Measurements from ENCODE around the gene TSPO.

Gene TSPO

DNA sequence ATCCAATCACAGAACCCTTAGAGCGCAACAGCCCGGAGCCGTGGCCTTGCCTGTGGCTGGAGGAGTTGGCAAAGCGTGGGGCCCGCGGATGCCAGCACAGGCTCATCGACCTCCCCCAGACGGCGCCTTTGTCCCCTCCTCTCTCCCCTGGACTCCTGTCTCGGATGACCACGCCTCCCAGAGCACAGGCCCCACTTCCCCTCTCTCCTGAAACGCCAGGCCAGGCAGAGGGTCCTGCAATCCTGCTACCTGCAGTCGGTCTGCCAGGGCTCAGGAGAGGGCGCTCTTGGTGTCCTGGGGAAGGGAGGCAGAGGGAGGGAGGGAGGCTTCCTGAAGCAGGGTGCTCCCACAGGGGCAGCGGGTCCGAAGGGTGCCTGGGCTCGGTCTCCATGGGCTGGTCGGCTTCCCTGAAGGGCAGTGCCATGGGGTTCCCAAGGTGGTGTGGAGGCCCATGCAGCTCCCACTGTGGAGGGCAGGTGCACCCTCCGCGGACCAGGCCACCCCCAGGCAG, 52.2 kb downstream of the TSPO start:
- no peak for DNase-seq

DNA sequence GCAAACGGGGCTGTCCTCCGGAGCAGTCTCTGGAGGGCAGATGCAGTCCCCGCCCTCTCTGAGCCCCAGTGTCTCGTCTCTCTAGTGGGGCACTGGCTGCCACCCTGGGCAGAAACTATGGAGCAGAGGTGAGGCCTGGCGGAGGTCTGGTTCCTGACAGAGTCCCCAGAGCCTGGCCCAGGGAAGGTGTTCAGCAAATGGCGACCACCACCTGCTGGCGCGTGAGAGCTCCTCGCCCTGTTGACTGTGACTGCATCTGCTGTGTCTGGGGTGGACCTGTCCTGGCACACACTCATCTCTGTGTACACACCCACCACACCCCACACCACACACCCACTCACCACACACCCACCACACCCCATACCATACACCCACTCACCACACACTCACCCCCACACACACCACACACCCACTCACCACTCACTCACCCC, 53.9 kb downstream of the TSPO start:
- DNase-seq = no peak

DNA sequence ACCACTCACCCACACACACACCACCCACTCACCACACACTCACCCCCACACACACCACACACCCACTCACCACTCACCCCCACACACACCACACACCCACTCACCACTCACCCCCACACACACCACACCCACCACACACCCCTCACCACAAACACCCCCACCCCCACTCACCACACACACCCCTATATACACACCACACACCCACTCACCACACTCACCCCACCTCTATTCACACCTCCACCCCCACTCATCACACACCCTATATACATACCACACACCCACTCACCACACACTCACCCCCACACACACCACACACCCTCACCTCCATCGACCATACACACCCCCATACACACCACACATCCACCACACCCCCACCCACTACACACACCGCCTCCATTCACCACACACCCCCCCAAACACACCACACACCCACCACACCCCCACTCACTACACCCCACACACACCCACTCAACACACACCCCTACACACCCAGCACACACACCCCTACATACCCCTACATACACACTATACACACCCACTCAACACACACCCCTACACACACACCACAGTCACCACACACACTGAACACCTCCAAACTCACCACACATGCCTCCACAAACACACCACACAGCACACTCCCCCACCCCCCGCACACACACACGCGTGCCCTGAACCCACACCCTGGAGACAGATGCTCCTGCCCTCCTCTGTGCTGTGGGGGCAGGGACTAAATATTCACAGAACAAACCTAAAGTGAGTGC, 54.6 kb downstream of the TSPO start:
- no peak for DNase-seq

DNA sequence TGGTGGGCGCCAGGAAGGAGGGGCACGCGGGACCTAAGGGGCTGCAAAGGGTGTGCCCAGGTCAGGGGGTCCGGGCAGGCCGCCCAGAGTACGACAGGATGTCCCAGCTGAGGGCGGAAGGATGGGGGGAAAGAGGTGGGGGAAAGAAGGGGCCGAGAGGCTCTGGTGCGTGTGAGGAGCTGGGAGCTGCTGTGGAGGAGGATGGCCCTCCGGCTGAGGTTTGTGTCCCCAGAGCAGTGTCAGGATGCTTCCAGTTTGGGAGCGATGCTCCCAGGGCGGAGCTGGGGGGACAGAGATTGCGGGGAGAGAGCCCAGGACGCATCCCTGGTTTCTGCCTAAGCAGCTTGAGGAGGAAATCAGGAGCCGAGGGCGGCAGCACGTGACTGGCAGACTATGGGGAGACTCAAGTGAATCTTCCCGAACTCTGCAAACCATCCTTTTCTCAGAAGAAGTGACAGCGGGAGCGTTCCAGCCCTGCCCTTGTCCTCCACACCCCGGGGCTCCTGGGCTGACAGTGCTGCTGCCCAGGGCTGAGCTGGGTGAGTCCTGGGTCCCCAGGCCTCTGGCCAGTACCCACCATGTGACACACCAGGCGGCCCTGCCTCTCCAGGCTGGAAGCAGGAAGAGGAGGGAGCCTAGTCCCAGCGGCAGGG, 55.3 kb downstream of the TSPO start:
- no peak for DNase-seq

- no peak for DNase-seq
Measured at GRCh38 chr22:43207386-43207785, 56.0 kb downstream of the TSPO start.

DNA sequence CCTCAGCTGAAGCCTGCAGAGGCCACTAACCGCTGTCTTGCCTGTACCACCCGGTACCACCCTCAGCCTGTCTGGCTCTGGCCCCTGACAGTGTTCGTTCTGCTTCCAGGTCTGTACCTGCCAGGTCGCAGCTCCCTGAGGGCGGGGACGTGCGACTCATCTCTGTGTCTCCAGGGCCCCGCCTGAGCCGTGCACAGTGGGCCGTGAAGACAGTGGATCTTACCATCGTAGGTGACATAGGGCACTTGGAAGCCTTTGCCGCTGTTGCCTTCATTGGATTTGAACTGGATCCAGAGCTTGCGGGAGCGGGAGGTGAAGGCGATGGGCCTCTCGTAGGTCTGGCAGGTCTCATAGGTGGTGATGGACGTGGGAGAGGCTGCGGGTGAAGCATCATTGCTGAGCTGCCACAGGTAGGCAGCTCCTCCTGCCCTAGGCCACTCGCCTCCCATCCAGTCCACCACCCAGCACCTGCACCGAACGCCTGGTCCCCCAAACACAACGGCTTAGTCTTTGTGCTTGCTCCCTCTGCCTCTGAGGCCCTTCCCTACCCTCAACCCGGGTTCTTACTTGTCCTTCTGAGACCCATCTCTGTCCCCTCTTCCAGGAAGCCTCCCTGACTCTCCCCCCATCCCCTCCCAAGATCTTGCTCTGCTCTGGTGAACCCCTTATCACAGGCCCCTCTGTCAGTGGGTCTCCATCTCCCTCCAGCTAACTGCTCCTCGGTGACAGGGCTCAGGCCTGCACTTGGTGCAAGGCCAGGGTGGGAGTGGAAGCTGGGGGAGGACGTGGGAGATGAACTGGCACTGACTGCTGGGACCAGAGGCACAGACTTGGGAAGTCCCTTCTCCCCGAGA, 56.7 kb downstream of the TSPO start:
- DNase-seq = no peak

GRCh38 chr22:43208703-43209522, 57.6 kb downstream of the TSPO start:
- DNase-seq = no peak

DNA sequence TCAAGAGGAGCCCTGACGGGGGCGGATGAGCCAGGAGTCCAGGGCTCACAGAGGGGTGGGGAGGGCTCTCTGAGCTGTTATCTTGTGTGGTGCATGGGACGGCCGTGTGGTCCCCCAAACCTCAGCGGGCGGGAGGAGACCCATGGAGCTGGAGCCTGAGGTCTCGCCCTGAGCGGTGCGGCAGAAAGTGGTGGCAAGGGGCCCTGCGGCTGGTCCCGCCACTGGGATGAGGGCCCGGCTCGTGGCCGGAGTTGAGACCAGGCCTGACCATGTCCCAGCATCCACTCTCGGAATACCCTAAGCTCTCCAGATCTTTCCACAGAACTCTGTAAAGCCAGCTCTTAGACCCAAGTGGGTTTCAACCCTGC, 58.1 kb downstream of the TSPO start:
- DNase-seq = no peak

DNA sequence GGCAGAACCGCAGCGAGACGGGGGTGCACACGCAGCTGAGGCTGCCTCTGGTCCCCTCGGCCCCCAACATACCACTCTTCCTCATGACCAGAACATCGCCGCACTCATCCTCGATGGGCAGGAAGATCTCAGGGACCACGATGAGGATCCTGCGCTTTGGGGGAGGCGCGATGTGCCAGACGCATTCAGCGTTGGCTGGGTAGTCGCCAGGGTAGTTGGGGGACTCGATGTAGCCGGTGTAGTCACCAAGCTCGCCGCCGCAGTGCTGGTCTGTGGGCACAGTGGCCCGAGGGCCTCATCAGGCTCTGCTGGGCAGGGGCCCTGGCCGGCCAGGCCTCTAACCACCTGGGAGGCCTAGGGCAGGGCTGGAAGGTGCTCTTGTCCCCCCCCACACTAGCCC, 58.6 kb downstream of the TSPO start:
- DNase-seq = no peak

DNA sequence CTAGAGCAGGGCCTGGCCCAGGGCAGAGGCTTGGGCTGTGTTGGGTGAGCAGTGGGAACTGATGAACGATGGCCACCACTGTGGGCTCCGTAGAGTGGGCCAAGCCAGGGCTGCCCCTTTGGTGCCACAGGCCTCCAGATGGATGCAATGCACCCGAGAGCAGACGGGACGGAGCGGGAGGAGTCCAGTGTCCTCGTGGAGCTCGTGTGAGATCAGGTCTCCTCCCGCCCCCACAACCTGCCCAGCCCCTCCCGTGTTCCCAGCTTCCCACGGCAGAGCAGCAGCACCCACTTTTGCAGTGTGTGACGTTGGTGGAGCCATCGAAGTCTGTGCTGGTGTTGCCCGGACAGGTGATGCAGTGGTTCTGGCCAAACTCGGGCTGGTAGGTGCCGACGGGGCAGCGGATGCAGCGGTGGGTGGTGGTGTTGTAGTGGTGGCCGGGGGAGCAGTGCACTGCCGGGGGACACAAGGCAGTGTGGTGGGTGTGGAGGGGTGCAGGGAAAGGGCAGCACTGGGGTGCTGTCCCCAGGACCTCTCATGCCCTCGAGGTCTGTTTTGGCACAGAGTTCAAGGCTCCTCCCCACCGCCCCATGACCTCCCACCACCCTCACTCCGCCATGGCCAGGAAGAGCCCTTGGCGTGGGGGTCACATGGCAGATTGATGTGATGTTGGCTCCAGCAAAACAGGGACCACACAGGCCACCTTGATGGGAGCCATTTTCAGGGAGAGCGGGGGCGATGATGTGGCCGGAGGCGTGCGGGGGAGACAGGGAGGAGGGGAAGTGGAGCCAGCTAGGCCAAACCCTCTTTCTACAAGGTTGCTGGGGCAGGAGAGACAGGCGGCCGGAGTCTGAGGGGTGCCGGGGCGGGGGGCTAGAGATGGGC, 59.5 kb downstream of the TSPO start:
- DNase-seq = no peak

- no peak for DNase-seq
Measured at GRCh38 chr22:43211941-43212433, 60.6 kb downstream of the TSPO start.

GRCh38 chr22:43212434-43212952, 61.1 kb downstream of the TSPO start:
- no peak for DNase-seq
